Fibroblast of lung (primary cell): ENCODE results near the gene ITGA5. TPM values are rescaled to one million over a fixed set of nuclear protein-coding genes. Genes with fewer than 3 reads are reported as not detected.
A peak's percentile ranks its signal among the peaks of the same experiment; 100 is the strongest.

Experiments used
- DNase-seq, 2 donors: peaks; one replicate each; pipeline versions ENCODE4 v3.0.0 to v3.0.0-alpha.2; 2010; ENCODE audit warnings: low read depth in 2 of 2
- H2AFZ ChIP-seq: 2 replicates; pipeline ENCODE4 v1.5.1; 2012; ENCODE audit warnings: low read length, control low read depth, inconsistent platforms
- H3K27ac ChIP-seq: 2 replicates; pipeline ENCODE4 v1.5.1; 2011; ENCODE audit warnings: low read length, control low read depth; ENCODE audit not compliant: insufficient read depth
- H3K27me3 ChIP-seq: 2 replicates; pipeline ENCODE4 v1.5.1; 2011; ENCODE audit warnings: mild to moderate bottlenecking, low read length; ENCODE audit not compliant: control insufficient read depth, insufficient read depth
- H3K36me3 ChIP-seq: 2 replicates; pipeline ENCODE4 v1.5.1; 2011; ENCODE audit warnings: low read length; ENCODE audit not compliant: control insufficient read depth, insufficient read depth
- H3K4me1 ChIP-seq: 2 replicates; pipeline ENCODE4 v1.5.1; 2011; ENCODE audit warnings: low read length; ENCODE audit not compliant: control insufficient read depth, insufficient read depth; ENCODE audit errors: extremely low read depth
- H3K4me2 ChIP-seq: 2 replicates; pipeline ENCODE4 v1.5.1; 2011; ENCODE audit warnings: low read length, control low read depth; ENCODE audit not compliant: insufficient read depth; ENCODE audit errors: extremely low read depth
- H3K4me3 ChIP-seq, 4 experiments: fragments of 200-600 bp in 1 of 4; sonication (generic) in 1 of 4; replicated peaks in 1 of 4; 2 replicates each; pipeline ENCODE4 v1.5.1; 2011 to 2016; ENCODE audit warnings: low read length in 4 of 4, low read depth in 3 of 4, mild to moderate bottlenecking in 3 of 4, control low read depth in 2 of 4, inconsistent platforms in 1 of 4, mixed read lengths in 1 of 4; ENCODE audit not compliant: insufficient read depth in 1 of 4; ENCODE audit errors: control extremely low read depth in 1 of 4
- H3K79me2 ChIP-seq: 2 replicates; pipeline ENCODE4 v1.5.1; 2012; ENCODE audit warnings: mild to moderate bottlenecking, low read length, inconsistent platforms; ENCODE audit not compliant: control insufficient read depth, insufficient read depth
- H3K9ac ChIP-seq: 2 replicates; pipeline ENCODE4 v1.5.1; 2011; ENCODE audit warnings: mild to moderate bottlenecking, low read length, control low read depth; ENCODE audit not compliant: insufficient read depth
- H3K9me3 ChIP-seq: 2 replicates; pipeline ENCODE4 v1.5.1; 2012; ENCODE audit warnings: low read depth, low read length; ENCODE audit not compliant: control insufficient read depth, insufficient read depth
- H4K20me1 ChIP-seq: 2 replicates; pipeline ENCODE4 v1.5.1; 2011; ENCODE audit warnings: low read length; ENCODE audit not compliant: control insufficient read depth, insufficient read depth; ENCODE audit errors: extremely low read depth
- CTCF ChIP-seq, 2 donors: IDR thresholded peaks in 1 of 2; conservative IDR thresholded peaks in 1 of 2; 1 replicate in 1 of 2; 2 replicates in 1 of 2; pipeline ENCODE4 v1.5.1; 2011 to 2012; ENCODE audit warnings: low read length in 2 of 2, control low read depth in 1 of 2, inconsistent platforms in 1 of 2, low read depth in 1 of 2, mild to moderate bottlenecking in 1 of 2
- EZH2 ChIP-seq: IDR thresholded peaks from 2 replicates; pipeline ENCODE4 v1.5.1; 2012; ENCODE audit warnings: low read length, control low read depth, mild to moderate bottlenecking; ENCODE audit errors: missing control alignments
- polyA plus RNA-seq, 2 donors: library from polyadenylated mRNA; depleted of rRNA in 1 of 2; stranded (reverse) in 1 of 2; unstranded in 1 of 2; fragments of >200 nt; gene quantifications; 2 replicates each; pipeline ENCODE4 v1.2.1, GENCODE V29; 2011 to 2012; ENCODE audit warnings: missing spikeins in 1 of 2
- total RNA-seq: library from RNA; depleted of rRNA; stranded (reverse); fragments of >200 nt; gene quantifications from 2 replicates; pipeline ENCODE4 v1.2.1, GENCODE V29; 2014

Gene ITGA5
- total and polyA plus RNA-seq, 2 donors (not counting 1 experiment from before 2014, with no cell fraction given), result 199 to 232 TPM

GRCh38 chr12:54373649-54374561 is 45.2 kb downstream of the ITGA5 start:
- H3K4me2 ChIP-seq, result no peak overlapping the region
- H3K27me3 ChIP-seq, result no peaks in the 10 kb centered on the region
- H3K27ac ChIP-seq, result no peak overlapping the region
- no peak overlapping the region for H3K4me3 ChIP-seq
- TF ChIP-seq CTCF (conservative IDR thresholded peaks at IDR 0.05 in 1 of 2, IDR thresholded peaks at IDR 0.05 in 1 of 2; ENCODE audit: low read depth in 1 of 2, low read length in 2 of 2) (no peak), EZH2 (no peak)
- no peaks in the 10 kb centered on the region for H3K79me2 ChIP-seq
- no peak for DNase-seq
- H2AFZ ChIP-seq, result no peak overlapping the region
- H3K9ac ChIP-seq, result no peak overlapping the region
- no peaks in the 10 kb centered on the region for H4K20me1 ChIP-seq
- H3K36me3 ChIP-seq, result no peaks in the 10 kb centered on the region
- H3K9me3 ChIP-seq, result no peaks in the 10 kb centered on the region
- peaks cover 12% of the 10 kb centered on the region for H3K4me1 ChIP-seq

DNA sequence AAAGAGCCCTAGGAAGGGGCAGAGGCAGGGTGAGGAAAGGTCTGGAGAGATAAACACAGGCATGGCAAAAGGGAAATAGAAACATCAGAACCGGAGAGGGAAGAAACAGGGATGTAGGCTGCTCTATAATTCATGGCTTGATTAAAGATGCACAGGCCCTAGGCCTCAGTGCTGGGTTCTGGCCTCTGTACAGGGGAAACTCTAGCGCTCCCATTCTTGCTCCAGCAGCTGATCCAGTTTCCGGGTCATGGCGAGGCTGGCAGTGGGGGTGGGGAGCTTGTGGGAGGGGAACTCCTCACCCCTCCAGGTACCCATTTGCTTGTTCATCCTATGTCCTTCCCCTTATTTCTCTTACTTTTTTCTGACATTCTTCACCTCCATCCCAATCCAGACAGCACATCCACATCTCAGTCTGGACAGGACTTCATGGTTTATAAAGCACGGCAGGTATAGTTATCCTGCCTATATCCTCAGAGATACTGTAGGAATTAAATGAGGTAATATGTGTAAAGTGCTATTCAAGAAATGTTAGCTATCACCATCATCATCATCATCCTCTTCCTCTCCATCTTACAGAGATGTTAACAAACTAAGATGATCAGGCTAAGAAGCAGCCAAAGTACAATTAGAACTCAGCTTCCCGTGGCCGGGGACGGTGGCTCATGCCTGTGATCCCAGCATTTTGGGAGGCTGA is 46.8 kb downstream of the ITGA5 start:
- no peak for DNase-seq
- Histone ChIP-seq H4K20me1 (no peaks in the 10 kb centered on the region), H2AFZ (no peak overlapping the region), H3K4me3 (no peak overlapping the region), H3K9ac (no peak overlapping the region), H3K36me3 (no peaks in the 10 kb centered on the region), H3K79me2 (no peaks in the 10 kb centered on the region), H3K27me3 (no peaks in the 10 kb centered on the region), H3K9me3 (no peaks in the 10 kb centered on the region), H3K27ac (no peak overlapping the region), H3K4me2 (peak overlapping the region; percentile 33), H3K4me1 (peaks cover 17% of the 10 kb centered on the region)
- TF ChIP-seq EZH2 (no peak), CTCF (conservative IDR thresholded peaks at IDR 0.05 in 1 of 2, IDR thresholded peaks at IDR 0.05 in 1 of 2; ENCODE audit: low read depth in 1 of 2, low read length in 2 of 2) (no peak)

GRCh38 chr12:54371328-54372112 is 47.5 kb downstream of the ITGA5 start:
- peak in 1 of 2 donors; percentile 80 for DNase-seq
- Histone ChIP-seq H3K79me2 (no peaks in the 10 kb centered on the region), H3K36me3 (no peaks in the 10 kb centered on the region), H3K4me3 (no peak overlapping the region), H3K4me2 (peak overlapping the region; percentile 33), H2AFZ (no peak overlapping the region), H3K27ac (no peak overlapping the region), H3K4me1 (peaks cover 17% of the 10 kb centered on the region), H3K9me3 (no peaks in the 10 kb centered on the region), H3K27me3 (no peaks in the 10 kb centered on the region), H3K9ac (no peak overlapping the region), H4K20me1 (no peaks in the 10 kb centered on the region)
- TF ChIP-seq CTCF (conservative IDR thresholded peaks at IDR 0.05 in 1 of 2, IDR thresholded peaks at IDR 0.05 in 1 of 2; ENCODE audit: low read depth in 1 of 2, low read length in 2 of 2) (no peak), EZH2 (no peak)
